ENCODE data around the gene FAM234A. TPM values are rescaled to one million over a fixed set of nuclear protein-coding genes. Genes with fewer than 3 reads are reported as not detected.
"Not testable (repeated sequence)": the region's sequence is repeated elsewhere in the genome, so short reads cannot be mapped to it uniquely, and the experiment has no call there.

FAM234A gene
- polyA plus RNA-seq, 2 donors: 35.9 to 39.6 TPM

- 1 to 2% methylated on average over 74 to 88 of the region's 88 CpGs for WGBS, 2 donors
- H3K36me3 ChIP-seq (ENCODE audit: control insufficient read depth in 2 of 2, insufficient read depth in 2 of 2, low read length in 1 of 2): peaks cover 7 to 9% of the 10 kb centered on the region in 2 donors
- H3K27ac ChIP-seq (ENCODE audit: low read depth in 2 of 2, low read length in 1 of 2): peak within 1 kb of the TSS; percentile 96 to 98
- no peaks in the 10 kb centered on the region for H3K9me3 ChIP-seq (ENCODE audit: control insufficient read depth in 2 of 2, insufficient read depth in 1 of 2, low read depth in 1 of 2, low read length in 1 of 2)
- H3K27me3 ChIP-seq (ENCODE audit: control insufficient read depth in 1 of 2, insufficient read depth in 2 of 2, low read length in 2 of 2): no peaks in the 10 kb centered on the region
- H3K4me3 ChIP-seq (ENCODE audit: low read depth in 1 of 2, low read length in 2 of 2): peak within 1 kb of the TSS; percentile 88 to 90
- peaks cover 0 to 2% of the 10 kb centered on the region in 2 donors for H3K4me1 ChIP-seq (ENCODE audit: control insufficient read depth in 2 of 2, insufficient read depth in 2 of 2, low read length in 1 of 2)
Measured at GRCh38 chr16:228852-229730, 5.5 kb upstream of the FAM234A start, which contains the start of gene LUC7L. LUC7L (minus strand) TSS chr16:229449; CDS start chr16:229339, 110 bp downstream.

- H3K27me3 ChIP-seq (ENCODE audit: control insufficient read depth in 1 of 2, insufficient read depth in 2 of 2, low read length in 2 of 2): no peaks in the 10 kb centered on the region
- no peak overlapping the region for H3K27ac ChIP-seq (ENCODE audit: low read depth in 2 of 2, low read length in 1 of 2)
- peaks cover 5 to 7% of the 10 kb centered on the region in 2 donors for H3K36me3 ChIP-seq (ENCODE audit: control insufficient read depth in 2 of 2, insufficient read depth in 2 of 2, low read length in 1 of 2)
- 77 to 81% methylated on average over 22 of the region's 22 CpGs for WGBS, 2 donors
- no peaks in the 10 kb centered on the region for H3K9me3 ChIP-seq (ENCODE audit: control insufficient read depth in 2 of 2, insufficient read depth in 1 of 2, low read depth in 1 of 2, low read length in 1 of 2)
- H3K4me1 ChIP-seq (ENCODE audit: control insufficient read depth in 2 of 2, insufficient read depth in 2 of 2, low read length in 1 of 2): peaks cover 0 to 5% of the 10 kb centered on the region in 2 donors
- peak overlapping the region in 1 of 2 donors; percentile 88 for H3K4me3 ChIP-seq (ENCODE audit: low read depth in 1 of 2, low read length in 2 of 2)
Measured at GRCh38 chr16:229731-230281, 4.8 kb upstream of the FAM234A start.

- H3K4me3 ChIP-seq (ENCODE audit: low read depth in 1 of 2, low read length in 2 of 2); H3K27me3 ChIP-seq (ENCODE audit: control insufficient read depth in 1 of 2, insufficient read depth in 2 of 2, low read length in 2 of 2); H3K36me3 ChIP-seq (ENCODE audit: control insufficient read depth in 2 of 2, insufficient read depth in 2 of 2, low read length in 1 of 2); H3K4me1 ChIP-seq (ENCODE audit: control insufficient read depth in 2 of 2, insufficient read depth in 2 of 2, low read length in 1 of 2); H3K9me3 ChIP-seq (ENCODE audit: control insufficient read depth in 2 of 2, insufficient read depth in 1 of 2, low read depth in 1 of 2, low read length in 1 of 2); H3K27ac ChIP-seq (ENCODE audit: low read depth in 2 of 2, low read length in 1 of 2): not testable (repeated sequence)
- 93 to 94% methylated on average over 18 of the region's 18 CpGs for WGBS, 2 donors
Measured at GRCh38 chr16:230351-230750, 4.3 kb upstream of the FAM234A start.

- Histone ChIP-seq H3K4me3 (ENCODE audit: low read depth in 1 of 2, low read length in 2 of 2) (no peak overlapping the region), H3K27me3 (ENCODE audit: control insufficient read depth in 1 of 2, insufficient read depth in 2 of 2, low read length in 2 of 2) (no peaks in the 10 kb centered on the region), H3K36me3 (ENCODE audit: control insufficient read depth in 2 of 2, insufficient read depth in 2 of 2, low read length in 1 of 2) (peaks cover 2 to 5% of the 10 kb centered on the region in 2 donors), H3K4me1 (ENCODE audit: control insufficient read depth in 2 of 2, insufficient read depth in 2 of 2, low read length in 1 of 2) (peaks cover 0 to 5% of the 10 kb centered on the region in 2 donors), H3K27ac (ENCODE audit: low read depth in 2 of 2, low read length in 1 of 2) (no peak overlapping the region), H3K9me3 (ENCODE audit: control insufficient read depth in 2 of 2, insufficient read depth in 1 of 2, low read depth in 1 of 2, low read length in 1 of 2) (no peaks in the 10 kb centered on the region)
- WGBS, 2 donors: 76 to 80% methylated on average over 22 of the region's 22 CpGs
Measured at GRCh38 chr16:230949-231348, 3.7 kb upstream of the FAM234A start.

- peak overlapping the region; percentile 17 to 54 for H3K27ac ChIP-seq (ENCODE audit: low read depth in 2 of 2, low read length in 1 of 2)
- no peaks in the 10 kb centered on the region for H3K27me3 ChIP-seq (ENCODE audit: control insufficient read depth in 1 of 2, insufficient read depth in 2 of 2, low read length in 2 of 2)
- 70 to 78% methylated on average over 3 of the region's 3 CpGs for WGBS, 2 donors
- H3K36me3 ChIP-seq (ENCODE audit: control insufficient read depth in 2 of 2, insufficient read depth in 2 of 2, low read length in 1 of 2): no peaks in the 10 kb centered on the region
- peaks cover 0 to 8% of the 10 kb centered on the region in 2 donors for H3K4me1 ChIP-seq (ENCODE audit: control insufficient read depth in 2 of 2, insufficient read depth in 2 of 2, low read length in 1 of 2)
- no peaks in the 10 kb centered on the region for H3K9me3 ChIP-seq (ENCODE audit: control insufficient read depth in 2 of 2, insufficient read depth in 1 of 2, low read depth in 1 of 2, low read length in 1 of 2)
- no peak overlapping the region for H3K4me3 ChIP-seq (ENCODE audit: low read depth in 1 of 2, low read length in 2 of 2)
Measured at GRCh38 chr16:239948-240277, 5.3 kb downstream of the FAM234A start.

- Histone ChIP-seq H3K27me3 (ENCODE audit: control insufficient read depth in 1 of 2, insufficient read depth in 2 of 2, low read length in 2 of 2) (no peaks in the 10 kb centered on the region), H3K4me1 (ENCODE audit: control insufficient read depth in 2 of 2, insufficient read depth in 2 of 2, low read length in 1 of 2) (peaks cover 0 to 8% of the 10 kb centered on the region in 2 donors), H3K4me3 (ENCODE audit: low read depth in 1 of 2, low read length in 2 of 2) (no peak overlapping the region), H3K27ac (ENCODE audit: low read depth in 2 of 2, low read length in 1 of 2) (peak overlapping the region; percentile 54 to 78), H3K9me3 (ENCODE audit: control insufficient read depth in 2 of 2, insufficient read depth in 1 of 2, low read depth in 1 of 2, low read length in 1 of 2) (no peaks in the 10 kb centered on the region), H3K36me3 (ENCODE audit: control insufficient read depth in 2 of 2, insufficient read depth in 2 of 2, low read length in 1 of 2) (no peaks in the 10 kb centered on the region)
- 82 to 85% methylated on average over 8 of the region's 8 CpGs for WGBS, 2 donors
Measured at GRCh38 chr16:240559-240958, 5.9 kb downstream of the FAM234A start.

GRCh38 chr16:242281-242680 lies 7.7 kb downstream of the FAM234A start:
- Histone ChIP-seq H3K4me3 (ENCODE audit: low read depth in 1 of 2, low read length in 2 of 2) (no peak overlapping the region), H3K27me3 (ENCODE audit: control insufficient read depth in 1 of 2, insufficient read depth in 2 of 2, low read length in 2 of 2) (no peaks in the 10 kb centered on the region), H3K27ac (ENCODE audit: low read depth in 2 of 2, low read length in 1 of 2) (peak overlapping the region; percentile 34 to 70), H3K4me1 (ENCODE audit: control insufficient read depth in 2 of 2, insufficient read depth in 2 of 2, low read length in 1 of 2) (peaks cover 0 to 8% of the 10 kb centered on the region in 2 donors), H3K36me3 (ENCODE audit: control insufficient read depth in 2 of 2, insufficient read depth in 2 of 2, low read length in 1 of 2) (no peaks in the 10 kb centered on the region), H3K9me3 (ENCODE audit: control insufficient read depth in 2 of 2, insufficient read depth in 1 of 2, low read depth in 1 of 2, low read length in 1 of 2) (no peaks in the 10 kb centered on the region)
- WGBS, 2 donors: 84 to 87% methylated on average over 10 of the region's 10 CpGs

- H3K27ac ChIP-seq (ENCODE audit: low read depth in 2 of 2, low read length in 1 of 2): no peak overlapping the region
- 70 to 72% methylated on average over 4 of the region's 4 CpGs for WGBS, 2 donors
Measured at GRCh38 chr16:243348-243747, 8.7 kb downstream of the FAM234A start.

GRCh38 chr16:245105-245504 lies 10.5 kb downstream of the FAM234A start:
- Histone ChIP-seq H3K4me3 (ENCODE audit: low read depth in 1 of 2, low read length in 2 of 2) (no peak overlapping the region), H3K27me3 (ENCODE audit: control insufficient read depth in 1 of 2, insufficient read depth in 2 of 2, low read length in 2 of 2) (no peaks in the 10 kb centered on the region), H3K27ac (ENCODE audit: low read depth in 2 of 2, low read length in 1 of 2) (no peak overlapping the region), H3K4me1 (ENCODE audit: control insufficient read depth in 2 of 2, insufficient read depth in 2 of 2, low read length in 1 of 2) (peaks cover 0 to 5% of the 10 kb centered on the region in 2 donors), H3K36me3 (ENCODE audit: control insufficient read depth in 2 of 2, insufficient read depth in 2 of 2, low read length in 1 of 2) (peaks cover 0 to 4% of the 10 kb centered on the region in 2 donors), H3K9me3 (ENCODE audit: control insufficient read depth in 2 of 2, insufficient read depth in 1 of 2, low read depth in 1 of 2, low read length in 1 of 2) (no peaks in the 10 kb centered on the region)
- 93 to 94% methylated on average over 9 of the region's 9 CpGs for WGBS, 2 donors

More at GRCh38 chr16:243348-243747, 8.7 kb downstream of the FAM234A start:
- Histone ChIP-seq H3K4me1 (ENCODE audit: control insufficient read depth in 2 of 2, insufficient read depth in 2 of 2, low read length in 1 of 2) (peaks cover 0 to 8% of the 10 kb centered on the region in 2 donors), H3K27me3 (ENCODE audit: control insufficient read depth in 1 of 2, insufficient read depth in 2 of 2, low read length in 2 of 2) (no peaks in the 10 kb centered on the region), H3K36me3 (ENCODE audit: control insufficient read depth in 2 of 2, insufficient read depth in 2 of 2, low read length in 1 of 2) (no peaks in the 10 kb centered on the region), H3K4me3 (ENCODE audit: low read depth in 1 of 2, low read length in 2 of 2) (no peak overlapping the region), H3K9me3 (ENCODE audit: control insufficient read depth in 2 of 2, insufficient read depth in 1 of 2, low read depth in 1 of 2, low read length in 1 of 2) (no peaks in the 10 kb centered on the region)

Measured in esophagus (tissue), 2 donors.